Naive thymus-derived CD4-positive, alpha-beta T cell (primary cell): ENCODE measurements around the gene TLE5. TPM values are rescaled to one million over a fixed set of nuclear protein-coding genes. Genes with fewer than 3 reads are reported as not detected.
"Not testable (repeated sequence)": the region's sequence is repeated elsewhere in the genome, so short reads cannot be mapped to it uniquely, and the experiment has no call there.

Source experiments
- ATAC-seq: fragments of 150-1000 bp; cut with Tn5 transposase; 2 replicates; pipeline ENCODE4 v1.10.0; 2021; ENCODE audit warnings: mild to moderate bottlenecking, moderate library complexity
- CTCF ChIA-PET: fragments of 350-600 bp; sonication (Branson Sonifier 250); formaldehyde crosslinking; loops from one replicate; lab custom pipeline; 2021; ENCODE audit warnings: antibody characterized with exemption; lab: Charles Lee
- POLR2A ChIA-PET: fragments of 350-600 bp; sonication (Branson Sonifier 250); formaldehyde crosslinking; loops from one replicate; lab custom pipeline; 2021; ENCODE audit warnings: antibody characterized with exemption, inconsistent platforms; lab: Charles Lee
- DNase-seq, 9 donors: peaks; one replicate each; pipeline versions ENCODE4 v3.0.0 to v3.0.0-alpha.2; 2020 to 2022; ENCODE audit warnings: mixed read lengths in 1 of 9
- H3K27ac ChIP-seq: one replicate; pipeline ENCODE4 v1.7.0; 2013; ENCODE audit warnings: mild to moderate bottlenecking, low read depth, low read length, moderate library complexity
- H3K27me3 ChIP-seq, 2 donors: one replicate each; pipeline ENCODE4 v1.7.0; 2013; ENCODE audit warnings: low read length in 2 of 2, mild to moderate bottlenecking in 2 of 2, moderate library complexity in 2 of 2; ENCODE audit not compliant: control insufficient read depth in 2 of 2, insufficient read depth in 2 of 2
- H3K36me3 ChIP-seq, 3 experiments: 1 replicate in 2 of 3; 2 replicates in 1 of 3; pipeline ENCODE4 v1.7.0; 2013; ENCODE audit warnings: low read length in 3 of 3, mild to moderate bottlenecking in 3 of 3, moderate library complexity in 1 of 3; ENCODE audit not compliant: insufficient read depth in 3 of 3, control insufficient read depth in 2 of 3
- H3K4me1 ChIP-seq, 2 donors: one replicate each; pipeline ENCODE4 v1.7.0; 2013; ENCODE audit warnings: low read length in 2 of 2, mild to moderate bottlenecking in 2 of 2, moderate library complexity in 1 of 2; ENCODE audit not compliant: control insufficient read depth in 2 of 2, insufficient read depth in 2 of 2
- H3K4me3 ChIP-seq: 2 replicates; pipeline ENCODE4 v1.7.0; 2013; ENCODE audit warnings: mild to moderate bottlenecking, low read length
- H3K9me3 ChIP-seq, 3 experiments: 1 replicate in 2 of 3; 2 replicates in 1 of 3; pipeline ENCODE4 v1.7.0; 2013; ENCODE audit warnings: low read length in 3 of 3; ENCODE audit not compliant: control insufficient read depth in 2 of 3
- H3K27ac Mint-ChIP-seq, 9 donors: one replicate each; pipeline ENCODE4 v1.8.0; 2020 to 2022; ENCODE audit warnings: mixed read lengths in 9 of 9, mild to moderate bottlenecking in 8 of 9, moderate library complexity in 5 of 9, inconsistent platforms in 2 of 9
- H3K27me3 Mint-ChIP-seq, 5 donors: one replicate each; pipeline ENCODE4 v1.8.0; 2021 to 2022; ENCODE audit warnings: mixed read lengths in 5 of 5, mild to moderate bottlenecking in 1 of 5
- H3K36me3 Mint-ChIP-seq, 5 donors: one replicate each; pipeline ENCODE4 v1.8.0; 2020 to 2022; ENCODE audit warnings: mixed read lengths in 5 of 5, mild to moderate bottlenecking in 3 of 5, inconsistent platforms in 1 of 5
- H3K4me1 Mint-ChIP-seq, 7 donors: one replicate each; pipeline ENCODE4 v1.8.0; 2020 to 2022; ENCODE audit warnings: mixed read lengths in 7 of 7, mild to moderate bottlenecking in 3 of 7, inconsistent platforms in 1 of 7
- H3K4me3 Mint-ChIP-seq, 10 donors: one replicate each; pipeline ENCODE4 v1.8.0; 2020 to 2022; ENCODE audit warnings: mild to moderate bottlenecking in 10 of 10, mixed read lengths in 10 of 10, moderate library complexity in 6 of 10, inconsistent platforms in 2 of 10
- H3K9me3 Mint-ChIP-seq, 11 donors: one replicate each; pipeline ENCODE4 v1.8.0; 2020 to 2022; ENCODE audit warnings: mixed read lengths in 11 of 11, mild to moderate bottlenecking in 4 of 11, inconsistent platforms in 1 of 11, moderate library complexity in 1 of 11
- intact Hi-C, 2 donors: fragments of 100-400 bp; cut with micrococcal nuclease; formaldehyde crosslinking; loops; one replicate each; pipeline ENCODE4 v1.15.1; 2023
- polyA plus RNA-seq, 2 donors: library from polyadenylated mRNA; unstranded; fragments of 300-500 nt; fragmentation: Illumina TruSeq; gene quantifications; one replicate each; pipeline ENCODE4 v1.2.3, GENCODE V29; 2021
- total RNA-seq, 6 experiments: library from RNA in 5 of 6; stranded (reverse) in 5 of 6; gene quantifications; 1 replicate in 5 of 6; 2 replicates in 1 of 6; pipeline ENCODE4 v1.2.3 and lab custom pipeline; 2021 to 2026

The TLE5 gene
- total and polyA plus RNA-seq, 7 experiments from 2014 or later, result 643 to 1,102 (median 755) TPM

DNA sequence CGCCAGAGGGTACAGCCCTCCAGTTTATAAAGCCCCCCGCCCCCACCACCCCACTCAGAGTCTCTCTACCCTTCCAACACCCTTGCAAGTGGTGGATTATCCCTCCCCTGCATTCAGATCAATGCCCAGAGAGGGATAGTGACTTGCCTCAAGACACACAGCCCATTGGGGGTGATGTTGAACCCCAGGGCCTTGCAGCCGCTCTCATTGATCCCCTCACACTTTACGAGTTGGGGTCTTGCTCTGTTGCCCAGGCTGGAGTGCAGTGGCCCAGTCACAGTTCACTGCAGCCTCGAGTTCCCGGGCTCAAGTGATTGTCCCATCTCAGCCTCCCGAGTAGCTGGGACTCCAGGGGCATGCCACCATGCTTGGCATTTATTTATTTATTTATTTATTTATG, 44.4 kb downstream of the TLE5 start:
- peaks cover 0 to 5% (median 4%) of the 10 kb centered on the region in 7 donors for H3K4me1 Mint-ChIP-seq
- no peak overlapping the region for H3K27ac Mint-ChIP-seq
- ChIA-PET POLR2A (no interaction called here), CTCF (no interaction called here)
- Histone ChIP-seq H3K27me3 (no peaks in the 10 kb centered on the region), H3K4me3 (no peak overlapping the region), H3K36me3 (peaks cover 0 to 39% (median 0%) of the 10 kb centered on the region in 3 experiments), H3K4me1 (no peaks in the 10 kb centered on the region), H3K9me3 (no peaks in the 10 kb centered on the region), H3K27ac (no peak overlapping the region)
- no peaks in the 10 kb centered on the region for H3K27me3 Mint-ChIP-seq
- ATAC-seq (no peak), DNase-seq (no peak)
- no peak overlapping the region for H3K4me3 Mint-ChIP-seq
- intact Hi-C loops, result no loop called here
- H3K9me3 Mint-ChIP-seq, result no peaks in the 10 kb centered on the region
- peaks cover 0 to 25% (median 5%) of the 10 kb centered on the region in 5 donors for H3K36me3 Mint-ChIP-seq

DNA sequence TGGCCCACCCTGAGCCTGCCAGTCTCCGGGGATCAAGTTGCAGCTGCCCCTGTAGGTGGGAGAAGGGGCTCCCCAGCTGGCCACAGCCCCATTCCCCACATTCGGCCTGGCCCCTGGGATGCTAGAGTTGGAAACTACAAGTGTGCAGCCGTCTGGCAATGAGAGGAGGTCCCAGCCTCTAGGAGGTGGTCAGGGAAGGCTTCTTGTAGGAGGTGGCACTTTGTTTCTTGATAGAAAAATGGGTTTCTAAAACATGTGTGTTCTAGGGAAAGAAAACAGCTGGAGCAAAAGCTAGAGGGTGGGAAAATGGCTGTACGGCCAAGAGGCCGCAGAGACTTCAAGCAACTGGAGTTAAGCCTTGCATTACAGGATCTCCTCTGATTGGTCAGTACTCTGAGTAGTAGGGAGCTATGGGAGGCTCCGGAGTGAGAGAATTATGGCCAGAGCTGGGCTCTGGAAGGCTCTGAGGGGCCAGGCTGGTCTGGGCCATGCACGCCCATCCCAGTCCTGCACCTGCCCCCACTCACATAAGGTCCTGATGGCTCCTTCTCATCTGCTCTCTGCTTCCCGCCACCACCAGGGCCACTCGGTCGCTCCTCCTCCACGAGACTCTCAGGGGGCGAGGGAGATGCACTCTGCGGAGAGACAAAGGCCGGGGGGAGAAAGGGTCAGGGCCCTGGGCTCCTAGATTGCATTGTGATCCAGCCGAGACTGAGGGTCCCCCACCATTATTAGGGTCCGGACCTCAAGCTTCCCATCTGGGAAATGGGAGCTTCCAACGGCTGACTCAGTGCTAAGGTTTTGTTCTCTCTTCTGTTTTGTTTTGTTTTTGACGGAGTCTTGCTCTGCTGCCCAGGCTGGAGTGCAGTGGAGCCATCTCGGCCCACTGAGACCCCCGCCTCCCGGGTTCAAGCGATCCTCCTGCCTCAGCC, 46.9 kb downstream of the TLE5 start:
- H3K4me1 Mint-ChIP-seq, result peaks cover 0 to 2% (median 0%) of the 10 kb centered on the region in 7 donors
- H3K9me3 ChIP-seq, result no peaks in the 10 kb centered on the region
- DNase-seq (no peak), ATAC-seq (no peak)
- H3K27me3 ChIP-seq, result no peaks in the 10 kb centered on the region
- no peak overlapping the region for H3K27ac ChIP-seq
- H3K4me3 Mint-ChIP-seq, result peak overlapping the region in 1 of 10 donors; percentile 29
- CTCF ChIA-PET, result interaction anchor here (0.7 kb wide), 1 partner anchor 39 kb away, joined by 3 read pairs; no protein-coding TSS in a partner anchor
- H3K27ac Mint-ChIP-seq, result no peak overlapping the region
- peaks cover 0 to 23% (median 2%) of the 10 kb centered on the region in 5 donors for H3K36me3 Mint-ChIP-seq
- peaks cover 0 to 54% (median 5%) of the 10 kb centered on the region in 3 experiments for H3K36me3 ChIP-seq
- POLR2A ChIA-PET, result interaction anchor here (0.6 to 1.2 kb wide), 4 partner anchors 11 to 226 kb away, joined by 3 to 5 read pairs (median 4); no protein-coding TSS in a partner anchor
- no peaks in the 10 kb centered on the region for H3K27me3 Mint-ChIP-seq
- no peaks in the 10 kb centered on the region for H3K4me1 ChIP-seq
- no peaks in the 10 kb centered on the region for H3K9me3 Mint-ChIP-seq
- intact Hi-C loops, result no loop called here
- H3K4me3 ChIP-seq, result no peak overlapping the region

DNA sequence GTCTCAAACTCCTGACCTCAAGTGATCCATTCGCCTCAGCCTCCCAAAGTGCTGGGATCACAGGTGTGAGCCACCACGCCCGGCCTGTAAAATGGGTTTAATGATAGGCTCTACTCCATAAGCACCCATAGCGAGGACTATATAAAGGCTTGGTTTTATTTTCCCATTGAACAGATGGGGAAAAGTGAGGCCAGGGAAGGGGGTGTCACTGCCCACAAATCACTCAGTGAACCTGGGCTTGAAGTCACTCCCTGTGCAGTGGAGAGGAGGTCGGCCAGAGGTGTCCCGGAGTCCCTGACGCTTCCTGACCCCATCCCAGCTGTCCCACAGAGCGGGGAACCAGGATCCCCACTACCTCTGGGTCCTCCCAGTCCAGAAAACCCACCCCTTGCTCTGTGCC, 48.2 kb downstream of the TLE5 start:
- Mint-ChIP-seq H3K27me3 (no peaks in the 10 kb centered on the region), H3K36me3 (peaks cover 0 to 27% (median 0%) of the 10 kb centered on the region in 5 donors), H3K4me1 (peaks cover 0 to 2% (median 0%) of the 10 kb centered on the region in 7 donors), H3K4me3 (no peak overlapping the region), H3K27ac (no peak overlapping the region), H3K9me3 (no peaks in the 10 kb centered on the region)
- intact Hi-C loops, result no loop called here
- no peak for DNase-seq
- no peaks in the 10 kb centered on the region for H3K9me3 ChIP-seq
- no peak overlapping the region for H3K4me3 ChIP-seq
- ATAC-seq, result no peak
- POLR2A ChIA-PET, result interaction anchor here (0.9 to 1.1 kb wide), 2 partner anchors 10 to 22 kb away, joined by 3 to 5 read pairs; no protein-coding TSS in a partner anchor
- H3K36me3 ChIP-seq, result peaks cover 0 to 54% (median 5%) of the 10 kb centered on the region in 3 experiments
- H3K27ac ChIP-seq, result no peak overlapping the region
- no peaks in the 10 kb centered on the region for H3K4me1 ChIP-seq
- CTCF ChIA-PET, result no interaction called here
- H3K27me3 ChIP-seq, result no peaks in the 10 kb centered on the region

DNA sequence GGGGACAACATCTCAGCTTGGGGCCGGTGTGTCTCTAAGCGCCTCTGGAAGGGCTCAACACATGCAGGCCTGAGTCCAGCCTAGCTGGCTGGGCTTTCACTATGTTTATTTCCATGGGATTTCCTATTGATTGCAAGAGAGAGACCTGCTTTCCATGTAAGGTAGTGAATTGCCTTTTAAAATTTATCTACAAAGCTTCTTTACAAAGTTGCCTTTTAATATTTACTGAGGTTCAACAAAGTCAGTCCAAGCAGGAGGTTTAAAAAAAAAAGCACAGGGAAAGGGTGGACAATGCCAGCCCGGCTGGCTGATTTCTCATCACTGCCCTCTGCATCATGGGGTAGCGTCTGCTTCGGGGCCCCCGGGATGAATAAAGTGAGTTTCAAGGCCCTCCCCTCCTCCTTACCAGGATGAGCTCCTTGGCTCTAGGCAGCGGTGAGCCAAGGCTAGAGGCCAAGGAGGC, 49.0 kb downstream of the TLE5 start:
- ATAC-seq (no peak), DNase-seq (no peak)
- peaks cover 0 to 2% (median 0%) of the 10 kb centered on the region in 7 donors for H3K4me1 Mint-ChIP-seq
- POLR2A ChIA-PET, result interaction anchor here (1.1 to 1.3 kb wide), 2 partner anchors 9 to 11 kb away, joined by 3 read pairs; no protein-coding TSS in a partner anchor
- H3K27me3 ChIP-seq, result no peaks in the 10 kb centered on the region
- no peaks in the 10 kb centered on the region for H3K9me3 Mint-ChIP-seq
- no peak overlapping the region for H3K27ac ChIP-seq
- H3K36me3 Mint-ChIP-seq, result peaks cover 0 to 30% (median 0%) of the 10 kb centered on the region in 5 donors
- no peaks in the 10 kb centered on the region for H3K27me3 Mint-ChIP-seq
- H3K27ac Mint-ChIP-seq, result no peak overlapping the region
- CTCF ChIA-PET, result interaction anchor here (0.6 kb wide), 1 partner anchor 61 kb away, joined by 3 read pairs; no protein-coding TSS in a partner anchor
- no peak overlapping the region for H3K4me3 Mint-ChIP-seq
- no peaks in the 10 kb centered on the region for H3K9me3 ChIP-seq
- H3K4me3 ChIP-seq, result no peak overlapping the region
- no peaks in the 10 kb centered on the region for H3K4me1 ChIP-seq
- intact Hi-C loops, result no loop called here
- H3K36me3 ChIP-seq, result peaks cover 0 to 59% (median 5%) of the 10 kb centered on the region in 3 experiments

DNA sequence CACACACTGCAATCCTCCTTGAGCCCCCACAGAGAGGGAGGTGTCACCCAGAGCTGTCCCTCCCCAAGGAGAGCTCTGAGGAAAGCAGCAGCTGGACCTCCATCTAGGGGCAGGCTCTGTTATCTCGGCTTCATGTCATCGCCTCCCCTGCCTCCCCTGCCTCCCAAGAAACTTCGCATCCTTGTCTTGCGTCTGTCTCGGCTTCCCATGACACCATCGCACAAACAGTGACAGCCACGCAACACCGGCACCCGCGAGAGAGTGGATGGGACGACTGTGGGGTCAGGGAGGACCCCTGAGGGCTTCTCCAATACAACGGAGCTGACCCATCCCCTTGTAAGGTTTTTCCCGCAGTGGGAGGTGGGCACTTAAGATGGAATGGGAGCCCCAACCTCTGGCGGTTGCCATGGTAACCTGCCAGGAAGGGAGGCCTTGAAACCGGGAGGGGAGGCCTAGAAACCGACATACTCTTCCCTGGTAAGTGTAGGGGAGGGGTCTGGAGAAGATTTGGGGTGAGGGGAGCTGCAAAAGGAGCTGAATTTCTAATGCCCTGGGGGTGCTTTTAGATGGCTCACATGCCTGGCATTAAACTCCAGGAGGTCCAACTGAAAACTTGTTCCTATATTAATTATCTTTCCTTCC, 49.6 kb downstream of the TLE5 start:
- CTCF ChIA-PET, result interaction anchor here (0.6 kb wide), 1 partner anchor 60 kb away, joined by 3 read pairs; no protein-coding TSS in a partner anchor
- peaks cover 0 to 57% (median 5%) of the 10 kb centered on the region in 3 experiments for H3K36me3 ChIP-seq
- no peak for DNase-seq
- H3K4me3 ChIP-seq, result no peak overlapping the region
- Mint-ChIP-seq H3K9me3 (no peaks in the 10 kb centered on the region), H3K27ac (no peak overlapping the region), H3K4me3 (no peak overlapping the region), H3K4me1 (peaks cover 0 to 2% (median 0%) of the 10 kb centered on the region in 7 donors), H3K27me3 (no peaks in the 10 kb centered on the region), H3K36me3 (peaks cover 0 to 30% (median 0%) of the 10 kb centered on the region in 5 donors)
- ATAC-seq, result no peak
- POLR2A ChIA-PET, result interaction anchor here (0.6 to 1.3 kb wide), 3 partner anchors 8 to 159 kb away, joined by 3 read pairs; no protein-coding TSS in a partner anchor
- no peak overlapping the region for H3K27ac ChIP-seq
- H3K4me1 ChIP-seq, result no peaks in the 10 kb centered on the region
- no peaks in the 10 kb centered on the region for H3K9me3 ChIP-seq
- intact Hi-C loops, result no loop called here
- no peaks in the 10 kb centered on the region for H3K27me3 ChIP-seq

DNA sequence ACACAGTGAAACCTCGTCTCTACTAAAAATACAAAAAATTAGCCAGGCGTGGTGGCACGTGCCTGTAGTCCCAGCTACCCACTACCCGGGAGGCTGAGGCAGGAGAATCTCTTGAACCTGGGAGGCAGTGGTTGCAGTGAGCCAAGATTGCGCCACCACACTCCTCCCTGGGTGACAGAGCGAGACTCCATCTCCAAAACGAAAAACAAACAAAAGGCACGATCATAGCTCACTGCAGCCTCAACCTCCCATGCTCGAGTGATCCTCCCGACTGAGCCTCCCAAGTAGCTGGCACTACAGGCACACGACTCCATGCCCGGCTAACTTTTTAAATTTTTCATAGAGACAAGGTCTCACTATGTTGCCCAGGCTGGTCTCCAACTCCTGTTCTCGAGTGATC, 50.2 kb downstream of the TLE5 start:
- POLR2A ChIA-PET, H3K4me1 Mint-ChIP-seq, H3K4me3 Mint-ChIP-seq, H3K27me3 Mint-ChIP-seq, H3K27ac ChIP-seq, DNase-seq, CTCF ChIA-PET, H3K27ac Mint-ChIP-seq, H3K4me1 ChIP-seq, ATAC-seq, H3K4me3 ChIP-seq, intact Hi-C loops, H3K9me3 Mint-ChIP-seq, H3K9me3 ChIP-seq, H3K27me3 ChIP-seq: not testable (repeated sequence)
- peaks cover 0 to 30% (median 0%) of the 10 kb centered on the region in 5 donors for H3K36me3 Mint-ChIP-seq
- H3K36me3 ChIP-seq, result peaks cover 0 to 57% (median 5%) of the 10 kb centered on the region in 3 experiments
